Duodenal mucosa (tissue), 2 donors: ENCODE results near the gene ABHD6.
"Not testable (repeated sequence)": the region's sequence is repeated elsewhere in the genome, so short reads cannot be mapped to it uniquely, and the experiment has no call there.

Source experiments
- H3K27ac ChIP-seq: one replicate; pipeline ENCODE4 v1.7.0; 2013; ENCODE audit warnings: low read depth, low read length
- H3K27me3 ChIP-seq, 2 donors: one replicate each; pipeline ENCODE4 v1.7.0; 2013; ENCODE audit warnings: low read length in 2 of 2, control low read depth in 1 of 2; ENCODE audit not compliant: insufficient read depth in 2 of 2, control insufficient read depth in 1 of 2
- H3K36me3 ChIP-seq, 2 donors: one replicate each; pipeline ENCODE4 v1.7.0; 2013; ENCODE audit warnings: low read length in 2 of 2, control low read depth in 1 of 2; ENCODE audit not compliant: insufficient read depth in 2 of 2, control insufficient read depth in 1 of 2
- H3K4me1 ChIP-seq, 2 donors: one replicate each; pipeline ENCODE4 v1.7.0; 2013; ENCODE audit warnings: low read length in 2 of 2, control low read depth in 1 of 2; ENCODE audit not compliant: insufficient read depth in 2 of 2, control insufficient read depth in 1 of 2
- H3K4me3 ChIP-seq, 2 donors: one replicate each; pipeline ENCODE4 v1.7.0; 2013; ENCODE audit warnings: low read length in 2 of 2, low read depth in 1 of 2
- H3K9ac ChIP-seq, 2 donors: one replicate each; pipeline ENCODE4 v1.7.0; 2013; ENCODE audit warnings: low read length in 2 of 2, low read depth in 1 of 2
- H3K9me3 ChIP-seq, 2 donors: one replicate each; pipeline ENCODE4 v1.7.0; 2013; ENCODE audit warnings: low read length in 2 of 2, control low read depth in 1 of 2; ENCODE audit not compliant: control insufficient read depth in 1 of 2

The ABHD6 gene

DNA sequence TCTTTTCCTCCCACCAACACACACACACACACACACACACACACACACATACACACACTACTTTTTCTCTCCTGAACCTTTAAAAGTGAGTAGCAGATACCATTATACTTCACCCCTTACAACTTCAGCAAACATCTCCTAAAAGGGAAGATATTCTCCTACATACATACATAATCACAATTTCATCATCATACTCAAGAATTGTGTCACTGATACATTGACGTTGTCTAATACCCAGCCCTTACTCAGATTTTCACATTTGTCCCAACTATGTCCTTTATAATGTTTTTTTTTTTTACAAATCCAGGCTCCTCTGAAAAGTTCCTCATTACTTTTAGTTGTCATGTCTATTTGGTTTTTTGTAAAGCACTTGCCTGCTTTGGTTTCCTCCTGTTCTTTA lies 18.5 kb downstream of the ABHD6 start:
- no peak overlapping the region for H3K4me3 ChIP-seq
- no peak overlapping the region for H3K27ac ChIP-seq
- H3K4me1 ChIP-seq, result peaks cover 0 to 3% of the 10 kb centered on the region in 2 donors
- H3K9me3 ChIP-seq, result no peaks in the 10 kb centered on the region
- H3K27me3 ChIP-seq, result no peaks in the 10 kb centered on the region
- no peak overlapping the region for H3K9ac ChIP-seq
- peaks cover 14 to 38% of the 10 kb centered on the region in 2 donors for H3K36me3 ChIP-seq

DNA sequence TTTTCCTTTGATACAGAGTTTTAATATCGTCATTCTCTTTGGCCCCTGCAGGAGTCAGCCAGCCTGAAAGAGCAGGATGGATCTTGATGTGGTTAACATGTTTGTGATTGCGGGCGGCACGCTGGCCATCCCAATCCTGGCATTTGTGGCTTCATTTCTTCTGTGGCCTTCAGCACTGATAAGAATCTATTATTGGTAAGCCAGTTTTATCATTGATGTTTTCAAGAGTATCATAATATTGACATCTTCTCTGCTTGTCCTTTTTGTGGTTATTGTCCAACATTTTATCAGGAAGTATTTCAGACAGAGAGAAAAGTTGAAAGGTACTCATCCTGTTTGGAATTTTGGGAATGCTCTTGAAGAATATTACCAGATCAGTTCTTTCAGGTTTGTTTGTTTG lies 18.9 kb downstream of the ABHD6 start:
- Histone ChIP-seq H3K9me3 (no peaks in the 10 kb centered on the region), H3K4me3 (no peak overlapping the region), H3K9ac (no peak overlapping the region), H3K36me3 (peaks cover 14 to 37% of the 10 kb centered on the region in 2 donors), H3K4me1 (peaks cover 0 to 3% of the 10 kb centered on the region in 2 donors), H3K27ac (no peak overlapping the region), H3K27me3 (no peaks in the 10 kb centered on the region)

DNA sequence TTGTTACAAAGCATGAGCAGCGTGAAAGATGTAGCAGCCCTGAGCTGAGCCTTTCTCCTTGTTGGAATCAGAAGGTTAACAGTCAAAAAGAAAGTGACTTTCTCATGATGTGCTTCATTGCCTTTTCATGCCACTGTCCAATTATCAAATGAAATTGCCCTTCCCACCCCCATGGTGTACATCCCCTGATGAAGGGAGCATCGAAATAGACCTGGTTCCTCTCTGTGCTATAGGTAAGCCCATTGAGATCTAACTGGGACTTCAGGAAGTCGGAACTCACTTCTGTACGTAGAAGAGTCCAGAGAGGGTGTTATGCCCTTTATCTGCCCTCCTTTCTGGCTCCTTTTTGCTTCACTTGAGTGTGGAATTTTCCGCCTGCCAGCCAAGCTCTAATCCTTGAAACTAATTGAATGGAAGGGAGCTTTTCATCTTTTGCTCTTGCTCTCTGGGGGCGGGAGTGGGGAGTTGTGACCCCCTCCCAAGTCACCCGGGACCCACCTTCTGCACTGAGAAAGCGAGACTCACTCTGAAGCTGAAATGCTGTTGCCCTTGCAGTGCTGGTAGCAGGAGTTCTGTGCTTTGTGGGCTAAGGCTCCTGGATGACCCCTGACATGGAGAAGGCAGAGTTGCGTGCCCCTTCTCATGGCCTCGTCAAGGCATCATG lies 20.9 kb downstream of the ABHD6 start:
- H3K36me3 ChIP-seq, result peaks cover 14 to 28% of the 10 kb centered on the region in 2 donors
- H3K4me1 ChIP-seq, result no peaks in the 10 kb centered on the region
- H3K27me3 ChIP-seq, result no peaks in the 10 kb centered on the region
- no peak overlapping the region for H3K4me3 ChIP-seq
- H3K9me3 ChIP-seq, result no peaks in the 10 kb centered on the region
- no peak overlapping the region for H3K27ac ChIP-seq
- no peak overlapping the region for H3K9ac ChIP-seq

DNA sequence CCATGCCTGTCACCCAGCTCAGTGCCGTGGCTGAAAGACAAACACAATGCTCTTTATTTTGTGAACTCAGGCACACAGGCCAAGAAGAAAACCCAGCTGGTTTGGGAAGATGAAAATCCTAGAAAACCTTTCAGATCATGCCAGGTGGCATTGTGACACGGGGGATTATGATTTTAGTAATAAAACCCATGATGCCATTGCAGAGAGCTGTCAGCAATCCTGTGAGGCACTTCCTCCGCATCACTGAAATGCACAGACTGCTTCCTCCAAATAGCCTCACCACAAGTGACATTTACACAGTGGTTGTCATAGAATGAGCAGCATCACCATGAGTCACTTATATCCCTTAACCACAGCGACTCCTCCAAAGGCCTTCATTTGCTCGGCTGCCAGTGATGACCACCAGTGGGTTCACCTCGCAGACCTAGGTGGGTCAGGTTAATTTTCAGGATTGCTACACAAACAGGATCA lies 22.7 kb downstream of the ABHD6 start:
- H3K9me3 ChIP-seq, result no peaks in the 10 kb centered on the region
- H3K4me1 ChIP-seq, result no peaks in the 10 kb centered on the region
- H3K9ac ChIP-seq, result no peak overlapping the region
- peaks cover 14 to 28% of the 10 kb centered on the region in 2 donors for H3K36me3 ChIP-seq
- H3K4me3 ChIP-seq, result no peak overlapping the region
- no peak overlapping the region for H3K27ac ChIP-seq
- no peaks in the 10 kb centered on the region for H3K27me3 ChIP-seq

GRCh38 chr3:58260733-58261132 lies 23.1 kb downstream of the ABHD6 start:
- no peaks in the 10 kb centered on the region for H3K27me3 ChIP-seq
- no peaks in the 10 kb centered on the region for H3K9me3 ChIP-seq
- H3K9ac ChIP-seq, result no peak overlapping the region
- no peaks in the 10 kb centered on the region for H3K4me1 ChIP-seq
- H3K36me3 ChIP-seq, result peaks cover 14 to 28% of the 10 kb centered on the region in 2 donors
- no peak overlapping the region for H3K27ac ChIP-seq
- no peak overlapping the region for H3K4me3 ChIP-seq

- H3K9me3 ChIP-seq, result no peaks in the 10 kb centered on the region
- H3K27me3 ChIP-seq, result no peaks in the 10 kb centered on the region
- H3K4me3 ChIP-seq, result no peak overlapping the region
- H3K27ac ChIP-seq, result no peak overlapping the region
- H3K4me1 ChIP-seq, result peaks cover 0 to 5% of the 10 kb centered on the region in 2 donors
- H3K36me3 ChIP-seq, result peaks cover 17 to 28% of the 10 kb centered on the region in 2 donors
- no peak overlapping the region for H3K9ac ChIP-seq
Observed at GRCh38 chr3:58261954-58262666, 24.5 kb downstream of the ABHD6 start.

DNA sequence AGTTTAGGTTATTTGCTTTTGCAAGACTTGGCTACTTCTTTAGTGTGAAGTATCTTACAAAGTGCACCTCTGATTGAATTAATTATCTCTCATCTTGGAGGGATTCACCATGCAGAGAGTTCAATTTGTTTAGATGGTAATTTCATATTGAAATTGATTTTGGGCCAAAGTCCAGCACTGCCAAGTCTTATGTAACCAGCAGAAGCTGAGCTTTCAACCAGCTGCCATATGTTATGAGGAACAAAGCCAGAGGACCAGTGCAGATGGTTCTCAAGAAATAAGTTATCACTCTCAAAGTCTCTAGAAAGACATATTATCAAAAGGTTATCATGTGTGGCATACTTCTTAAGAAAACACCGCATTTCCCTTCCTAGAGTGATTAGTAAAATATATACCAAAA lies 29.0 kb downstream of the ABHD6 start:
- Histone ChIP-seq H3K9me3 (no peaks in the 10 kb centered on the region), H3K4me1 (peaks cover 0 to 5% of the 10 kb centered on the region in 2 donors), H3K36me3 (peaks cover 13 to 29% of the 10 kb centered on the region in 2 donors), H3K9ac (no peak overlapping the region), H3K4me3 (no peak overlapping the region), H3K27me3 (no peaks in the 10 kb centered on the region), H3K27ac (no peak overlapping the region)

DNA sequence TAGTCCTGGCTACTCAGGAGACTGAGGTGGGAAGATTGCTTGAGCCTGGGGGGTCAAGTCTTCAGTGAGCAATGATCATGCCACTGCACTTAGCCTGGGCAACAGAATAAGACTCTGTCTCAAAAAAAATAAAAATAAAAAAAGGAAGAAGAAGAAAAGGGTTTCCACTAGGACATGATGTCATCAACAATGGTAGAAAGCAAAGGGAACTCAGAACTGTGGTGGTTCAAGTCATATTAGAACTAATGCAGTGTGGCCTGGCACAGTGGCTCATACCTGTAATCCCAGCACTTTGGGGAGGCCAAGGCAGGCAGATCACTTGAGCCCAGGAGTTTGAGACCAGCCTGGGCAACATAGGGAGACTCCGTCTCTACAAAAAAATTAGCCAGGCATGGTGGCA lies 30.0 kb downstream of the ABHD6 start:
- not testable (repeated sequence) for H3K27ac ChIP-seq, H3K27me3 ChIP-seq, H3K4me1 ChIP-seq, H3K4me3 ChIP-seq, H3K9ac ChIP-seq, H3K9me3 ChIP-seq
- peaks cover 13 to 33% of the 10 kb centered on the region in 2 donors for H3K36me3 ChIP-seq

DNA sequence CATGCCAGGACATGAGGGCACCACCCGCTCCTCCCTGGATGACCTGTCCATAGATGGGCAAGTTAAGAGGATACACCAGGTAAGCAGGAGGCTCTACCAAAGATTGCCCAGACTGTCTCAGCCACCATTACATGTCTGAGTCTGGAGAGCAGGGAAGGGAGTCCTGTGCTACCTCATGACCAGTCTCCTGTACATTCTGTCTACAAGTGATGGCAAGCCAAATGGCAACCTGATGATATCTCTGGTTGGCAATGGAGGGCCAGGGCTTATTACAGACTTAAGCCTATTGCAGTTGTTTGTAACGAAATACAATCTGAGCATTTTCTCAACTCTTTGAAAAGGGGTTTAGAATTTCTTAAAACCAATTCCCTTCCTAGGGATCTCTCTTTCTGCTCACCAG lies 31.8 kb downstream of the ABHD6 start:
- H3K9ac ChIP-seq, result no peak overlapping the region
- H3K27me3 ChIP-seq, result no peaks in the 10 kb centered on the region
- H3K9me3 ChIP-seq, result no peaks in the 10 kb centered on the region
- no peak overlapping the region for H3K4me3 ChIP-seq
- H3K27ac ChIP-seq, result no peak overlapping the region
- peaks cover 13 to 45% of the 10 kb centered on the region in 2 donors for H3K36me3 ChIP-seq
- peaks cover 0 to 5% of the 10 kb centered on the region in 2 donors for H3K4me1 ChIP-seq

- peaks cover 0 to 5% of the 10 kb centered on the region in 2 donors for H3K4me1 ChIP-seq
- no peaks in the 10 kb centered on the region for H3K27me3 ChIP-seq
- no peak overlapping the region for H3K4me3 ChIP-seq
- no peaks in the 10 kb centered on the region for H3K9me3 ChIP-seq
- H3K36me3 ChIP-seq, result peaks cover 16 to 51% of the 10 kb centered on the region in 2 donors
- H3K9ac ChIP-seq, result no peak overlapping the region
- H3K27ac ChIP-seq, result no peak overlapping the region
Observed at GRCh38 chr3:58270485-58270884, 32.9 kb downstream of the ABHD6 start.
